GM10248 (cell line): ENCODE measurements around the gene WDR70.
"Not testable (repeated sequence)": the region's sequence is repeated elsewhere in the genome, so short reads cannot be mapped to it uniquely, and the experiment has no call there.

ENCODE experiments used
- CTCF ChIA-PET: fragments of 300-600 bp; sonication (Branson Sonifier 250); formaldehyde crosslinking; extraction: SDS; loops from one replicate; lab custom pipeline; 2021; ENCODE audit warnings: antibody characterized with exemption; lab: Yijun Ruan, JAX
- POLR2A ChIA-PET: fragments of 350-650 bp; sonication (Branson Sonifier 250); formaldehyde crosslinking; extraction: SDS; loops from one replicate; lab custom pipeline; 2020; ENCODE audit warnings: antibody characterized with exemption; lab: Yijun Ruan, JAX
- DNase-seq: peaks from one replicate; pipeline ENCODE4 v3.0.0; 2012; ENCODE audit errors: extremely low spot score
- TF ChIP-seq, protein P1 (sequence below): IDR thresholded peaks from 2 replicates; pipeline ENCODE4 v1.5.1; 2012; ENCODE audit warnings: mild to moderate bottlenecking, low read depth; ENCODE audit errors: extremely low read depth, missing control alignments, control extremely low read depth

WDR70 gene

GRCh38 chr5:37789991-37790390 lies 410.9 kb downstream of the WDR70 start:
- TF ChIP-seq, protein P1, sequence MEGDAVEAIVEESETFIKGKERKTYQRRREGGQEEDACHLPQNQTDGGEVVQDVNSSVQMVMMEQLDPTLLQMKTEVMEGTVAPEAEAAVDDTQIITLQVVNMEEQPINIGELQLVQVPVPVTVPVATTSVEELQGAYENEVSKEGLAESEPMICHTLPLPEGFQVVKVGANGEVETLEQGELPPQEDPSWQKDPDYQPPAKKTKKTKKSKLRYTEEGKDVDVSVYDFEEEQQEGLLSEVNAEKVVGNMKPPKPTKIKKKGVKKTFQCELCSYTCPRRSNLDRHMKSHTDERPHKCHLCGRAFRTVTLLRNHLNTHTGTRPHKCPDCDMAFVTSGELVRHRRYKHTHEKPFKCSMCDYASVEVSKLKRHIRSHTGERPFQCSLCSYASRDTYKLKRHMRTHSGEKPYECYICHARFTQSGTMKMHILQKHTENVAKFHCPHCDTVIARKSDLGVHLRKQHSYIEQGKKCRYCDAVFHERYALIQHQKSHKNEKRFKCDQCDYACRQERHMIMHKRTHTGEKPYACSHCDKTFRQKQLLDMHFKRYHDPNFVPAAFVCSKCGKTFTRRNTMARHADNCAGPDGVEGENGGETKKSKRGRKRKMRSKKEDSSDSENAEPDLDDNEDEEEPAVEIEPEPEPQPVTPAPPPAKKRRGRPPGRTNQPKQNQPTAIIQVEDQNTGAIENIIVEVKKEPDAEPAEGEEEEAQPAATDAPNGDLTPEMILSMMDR: no peak
- CTCF ChIA-PET: no interaction called here
- no peak for DNase-seq

GRCh38 chr5:37791321-37791720 lies 412.2 kb downstream of the WDR70 start:
- ChIA-PET CTCF (no interaction called here), POLR2A (no interaction called here)
- TF ChIP-seq, protein P1: no peak
- no peak for DNase-seq

More at GRCh38 chr5:37789991-37790390, 410.9 kb downstream of the WDR70 start:
- POLR2A ChIA-PET: no interaction called here

DNA sequence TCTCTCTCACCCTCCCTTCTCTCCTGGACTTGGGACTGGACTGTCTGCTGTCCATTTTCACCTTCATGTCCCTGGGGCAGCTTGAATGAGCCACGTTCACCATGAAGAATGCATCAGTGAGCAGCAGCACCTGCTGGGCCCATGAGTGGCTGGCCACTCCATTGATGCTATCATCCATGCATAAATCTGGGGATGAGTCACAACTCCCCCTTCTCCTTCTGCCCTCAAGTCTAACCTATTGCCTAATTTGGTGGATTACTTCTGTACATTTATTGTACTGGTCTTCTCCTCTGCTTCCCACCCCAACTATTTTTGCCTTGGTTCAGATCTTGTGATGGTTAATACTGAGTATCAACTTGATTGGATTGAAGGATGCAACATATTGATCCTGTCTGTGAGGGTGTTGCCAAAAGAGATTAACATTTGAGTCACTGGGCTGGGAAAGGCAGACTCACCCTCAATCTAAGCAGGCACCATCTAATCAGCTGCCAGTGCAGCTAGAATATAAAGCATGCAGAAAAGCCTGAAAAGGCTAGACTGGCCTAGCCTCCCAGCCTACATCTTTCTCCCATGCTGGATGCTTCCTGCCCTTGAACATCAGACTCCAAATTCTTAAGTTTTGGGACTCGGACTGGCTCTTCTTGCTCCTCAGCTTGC lies 414.0 kb downstream of the WDR70 start:
- TF ChIP-seq, protein P1: no peak
- DNase-seq: no peak
- ChIA-PET POLR2A (no interaction called here), CTCF (no interaction called here)

DNA sequence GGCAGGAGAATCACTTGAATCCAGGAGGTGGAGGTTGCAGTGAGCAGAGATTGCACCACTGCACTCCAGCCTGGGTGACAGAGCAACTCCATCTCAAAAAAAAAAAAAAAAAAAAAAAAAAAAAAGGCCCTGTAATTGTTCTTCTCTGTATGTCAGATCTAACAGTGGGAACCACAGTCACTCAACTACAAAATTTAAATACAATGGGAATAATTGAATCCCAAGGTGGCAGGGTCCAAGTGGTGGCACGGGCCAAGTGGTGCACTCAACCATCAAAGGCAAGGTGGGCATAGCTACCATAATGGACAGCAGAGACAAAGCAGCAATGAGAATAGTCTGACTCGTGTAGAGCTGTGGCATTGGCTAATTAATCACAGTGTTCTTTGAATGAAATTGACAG lies 416.2 kb downstream of the WDR70 start:
- CTCF ChIA-PET, POLR2A ChIA-PET, DNase-seq: not testable (repeated sequence)

DNA sequence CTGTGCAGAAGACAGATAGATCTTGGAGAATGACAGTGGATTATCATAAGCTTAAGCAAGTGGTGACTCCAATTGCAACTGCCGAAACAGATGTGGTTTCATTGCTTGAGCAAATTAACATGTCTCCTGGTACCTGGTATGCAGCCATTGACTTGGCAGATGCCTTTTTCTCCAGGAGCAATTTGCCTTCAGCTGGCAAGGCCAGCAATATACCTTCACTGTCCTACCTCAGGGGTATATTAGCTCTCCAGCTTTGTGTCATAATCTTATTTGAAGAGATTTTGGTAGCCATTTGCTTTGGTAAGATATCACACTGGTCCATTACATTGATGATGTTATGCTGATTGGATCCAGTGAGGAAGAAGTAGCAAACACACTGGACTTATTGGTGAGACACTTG lies 417.3 kb downstream of the WDR70 start:
- POLR2A ChIA-PET, CTCF ChIA-PET, DNase-seq: not testable (repeated sequence)

DNA sequence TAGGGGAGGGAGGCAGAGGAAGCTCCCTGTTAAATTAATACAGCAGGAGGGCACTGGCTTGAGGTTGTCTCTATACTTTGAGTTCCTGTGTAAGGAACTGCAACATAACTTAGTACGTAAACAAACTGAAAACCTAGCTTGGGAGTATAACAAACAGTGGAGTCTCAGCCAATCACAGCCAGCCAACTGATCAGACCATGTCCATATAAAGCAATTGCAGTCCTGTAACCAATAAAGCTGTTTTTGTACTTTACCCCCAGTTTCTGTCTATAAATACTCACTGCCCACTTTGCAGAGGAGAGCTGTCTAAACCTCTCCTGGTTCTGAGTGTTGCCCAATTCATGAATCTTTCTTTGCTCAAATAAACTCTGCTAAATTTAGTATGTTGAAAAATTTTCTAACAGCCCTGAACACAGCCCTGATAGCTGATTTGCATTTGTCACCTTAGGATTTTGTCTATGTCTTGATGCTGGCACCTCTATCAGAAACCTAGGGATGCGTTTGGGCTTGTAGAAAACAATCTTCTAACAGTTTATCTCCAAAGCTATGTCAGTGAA lies 420.8 kb downstream of the WDR70 start:
- TF ChIP-seq, protein P1: no peak
- DNase-seq: no peak
- ChIA-PET POLR2A (no interaction called here), CTCF (interaction anchor here (1.0 to 2.6 kb wide), 4 partner anchors 13 to 37 kb away, joined by 3 to 10 read pairs (median 4); no protein-coding TSS in a partner anchor)

DNA sequence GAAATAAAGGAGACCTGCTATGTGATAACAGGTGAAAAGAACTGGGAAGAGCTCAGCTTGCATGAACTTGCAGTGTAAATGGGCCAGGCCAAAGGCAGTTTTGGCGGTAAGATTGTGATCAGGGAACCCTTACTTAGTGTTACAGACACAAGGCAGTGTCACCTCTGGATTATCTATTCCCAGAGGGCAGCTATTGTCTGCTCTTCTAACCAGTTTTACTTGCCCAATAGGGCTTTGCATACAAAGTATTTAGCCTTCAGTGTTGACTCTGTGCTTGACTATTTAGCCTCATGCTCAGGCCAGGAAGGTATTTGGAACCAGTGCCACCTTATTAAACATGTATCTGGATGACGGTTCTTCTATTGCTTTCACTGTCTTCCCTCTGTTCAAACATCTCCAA lies 422.4 kb downstream of the WDR70 start:
- CTCF ChIA-PET: interaction anchor here (0.9 to 1.2 kb wide), 2 partner anchors 18 to 24 kb away, joined by 3 read pairs; no protein-coding TSS in a partner anchor
- POLR2A ChIA-PET: no interaction called here
- no peak for DNase-seq
- TF ChIP-seq, protein P1: no peak
